SK-N-SH (cell line): ENCODE results near the gene RFX3. TPM values are rescaled to one million over a fixed set of nuclear protein-coding genes. Genes with fewer than 3 reads are reported as not detected.

ENCODE experiments used
- CTCF ChIA-PET: fragments of 300-600, 350-600 bp; formaldehyde crosslinking; extraction: SDS; loops from one replicate; lab custom pipeline; 2021; lab: Yijun Ruan, JAX
- POLR2A ChIA-PET: fragments of 350-600 bp; sonication (Branson Sonifier 250); formaldehyde crosslinking; extraction: SDS; loops from one replicate; lab custom pipeline; 2020; ENCODE audit warnings: antibody characterized with exemption, inconsistent platforms; lab: Yijun Ruan, JAX
- DNase-seq: peaks from one replicate; pipeline ENCODE4 v3.0.0; 2012
- H2AFZ ChIP-seq: fragments of 200-600 bp; sonication (generic); 2 replicates; pipeline ENCODE4 v1.8.1; 2016; ENCODE audit warnings: antibody characterized with exemption, mild to moderate bottlenecking, low read depth
- H3F3A ChIP-seq: fragments of 200-600 bp; sonication (generic); replicated peaks from 2 replicates; pipeline ENCODE3; 2016; ENCODE audit warnings: antibody characterized with exemption, mild to moderate bottlenecking; ENCODE audit not compliant: insufficient read depth
- H3K27ac ChIP-seq, 2 experiments: fragments of 200-500 bp in 1 of 2; fragments of 200-600 bp in 1 of 2; sonication (Bioruptor generic) in 1 of 2; sonication (generic), shearing (Covaris generic) in 1 of 2; 2 replicates each; pipeline versions ENCODE4 v1.5.1 to v1.6.1; 2014 to 2016; ENCODE audit warnings: low read depth in 2 of 2, inconsistent platforms in 1 of 2, low read length in 1 of 2, mild to moderate bottlenecking in 1 of 2, mixed read lengths in 1 of 2
- H3K27me3 ChIP-seq: fragments of 200-600 bp; sonication (generic), shearing (Covaris generic); 2 replicates; pipeline ENCODE4 v1.6.1; 2016; ENCODE audit warnings: mixed run types; ENCODE audit not compliant: insufficient read depth
- H3K36me3 ChIP-seq, 2 experiments: fragments of 200-500 bp in 1 of 2; fragments of 200-600 bp in 1 of 2; sonication (Bioruptor generic) in 1 of 2; sonication (generic) in 1 of 2; replicated peaks in 1 of 2; 2 replicates each; pipeline versions ENCODE3 to v1.5.1; 2014 to 2016; ENCODE audit warnings: low read length in 1 of 2, mild to moderate bottlenecking in 1 of 2; ENCODE audit not compliant: insufficient read depth in 2 of 2, control insufficient read depth in 1 of 2
- H3K4me1 ChIP-seq, 2 experiments: fragments of 200-500 bp in 1 of 2; fragments of 200-600 bp in 1 of 2; sonication (Bioruptor generic) in 1 of 2; sonication (generic), shearing (Covaris generic) in 1 of 2; 2 replicates each; pipeline versions ENCODE4 v1.5.1 to v1.6.1; 2014 to 2016; ENCODE audit warnings: low read depth in 1 of 2, low read length in 1 of 2, mixed run types in 1 of 2; ENCODE audit not compliant: insufficient read depth in 2 of 2, control insufficient read depth in 1 of 2
- H3K4me2 ChIP-seq: fragments of 200-600 bp; sonication (generic), shearing (Covaris generic); 2 replicates; pipeline ENCODE4 v1.6.1; 2017; ENCODE audit warnings: mixed run types
- H3K4me3 ChIP-seq, 2 experiments: fragments of 200-500 bp in 1 of 2; fragments of 200-600 bp in 1 of 2; sonication (Bioruptor generic) in 1 of 2; sonication (generic), shearing (Covaris generic) in 1 of 2; 2 replicates each; pipeline versions ENCODE4 v1.5.1 to v1.8.1; 2014 to 2016; ENCODE audit warnings: low read depth in 2 of 2, inconsistent platforms in 1 of 2, low read length in 1 of 2, mild to moderate bottlenecking in 1 of 2, mixed read lengths in 1 of 2, moderate library complexity in 1 of 2
- H3K79me2 ChIP-seq: fragments of 200-600 bp; sonication (generic); 2 replicates; pipeline ENCODE4 v1.8.1; 2017; ENCODE audit warnings: mild to moderate bottlenecking; ENCODE audit not compliant: insufficient read depth
- H3K9ac ChIP-seq: fragments of 200-600 bp; sonication (generic); 2 replicates; pipeline ENCODE4 v1.6.1; 2017; ENCODE audit warnings: mixed run types
- H3K9me2 ChIP-seq: fragments of 200-600 bp; sonication (generic); 2 replicates; pipeline ENCODE4 v1.6.1; 2017; ENCODE audit warnings: mixed run types
- H3K9me3 ChIP-seq: fragments of 200-600 bp; sonication (generic); 2 replicates; pipeline ENCODE4 v1.6.1; 2017; ENCODE audit warnings: mixed run types, mild to moderate bottlenecking, moderate library complexity
- H4K20me1 ChIP-seq: fragments of 200-600 bp; sonication (generic); 2 replicates; pipeline ENCODE4 v1.6.1; 2017; ENCODE audit warnings: mild to moderate bottlenecking, mixed run types; ENCODE audit not compliant: insufficient read depth
- ELF1 ChIP-seq: IDR thresholded peaks from 2 replicates; pipeline ENCODE4 v1.4.0; 2012
- FOXJ3 ChIP-seq: sonication (generic); formaldehyde crosslinking; IDR thresholded peaks from 2 replicates; pipeline ENCODE4 v1.5.1; 2020; ENCODE audit warnings: mild to moderate bottlenecking, missing genetic modification reagents
- FOXM1 ChIP-seq: IDR thresholded peaks from 2 replicates; pipeline ENCODE4 v1.4.0; 2012; ENCODE audit warnings: low read depth, mild to moderate bottlenecking
- GABPA ChIP-seq: IDR thresholded peaks from 2 replicates; pipeline ENCODE4 v1.4.0; 2012; ENCODE audit warnings: low read depth, mild to moderate bottlenecking
- GATA2 ChIP-seq: sonication (generic); formaldehyde crosslinking; IDR thresholded peaks from 2 replicates; pipeline ENCODE4 v1.5.0; 2020; ENCODE audit warnings: mild to moderate bottlenecking, missing genetic modification reagents
- JUND ChIP-seq: IDR thresholded peaks from 2 replicates; pipeline ENCODE4 v1.4.0; 2012
- MEF2A ChIP-seq: IDR thresholded peaks from 2 replicates; pipeline ENCODE4 v1.4.0; 2012; ENCODE audit warnings: low read depth, borderline replicate concordance
- MXI1 ChIP-seq: IDR thresholded peaks from 2 replicates; pipeline ENCODE4 v1.6.1; 2012; ENCODE audit warnings: mild to moderate bottlenecking, low read depth, low read length, improper control_type of control experiment
- NRF1 ChIP-seq: IDR thresholded peaks from 2 replicates; pipeline ENCODE4 v1.6.1; 2012; ENCODE audit warnings: low read depth, mild to moderate bottlenecking, low read length
- RFX5 ChIP-seq: IDR thresholded peaks from 2 replicates; pipeline ENCODE4 v1.6.1; 2012; ENCODE audit warnings: mild to moderate bottlenecking, improper control_type of control experiment, low read length
- SIN3A ChIP-seq: IDR thresholded peaks from 2 replicates; pipeline ENCODE4 v1.6.1; 2012; ENCODE audit warnings: low read depth, mild to moderate bottlenecking, low read length, moderate library complexity, borderline replicate concordance
- TAF1 ChIP-seq: IDR thresholded peaks from 2 replicates; pipeline ENCODE4 v1.6.1; 2012; ENCODE audit warnings: low read depth, mild to moderate bottlenecking, low read length, moderate library complexity, borderline replicate concordance
- TEAD4 ChIP-seq: IDR thresholded peaks from 2 replicates; pipeline ENCODE4 v1.4.0; 2012; ENCODE audit warnings: mild to moderate bottlenecking, borderline replicate concordance; ENCODE audit not compliant: insufficient read depth
- YY1 ChIP-seq: IDR thresholded peaks from 2 replicates; pipeline ENCODE4 v1.4.0; 2012; ENCODE audit warnings: low read depth, mild to moderate bottlenecking
- WGBS: methylation state at CpG from one replicate; pipeline ENCODE4 v1.1.6; 2017; ENCODE audit warnings: low lambda C conversion rate; 5-methylcytosine and 5-hydroxymethylcytosine counted together
- polyA plus RNA-seq, 3 experiments: library from polyadenylated mRNA; depleted of rRNA; stranded (reverse); fragments of >200 nt; gene quantifications; 2 replicates each; pipeline ENCODE4 v1.2.3, GENCODE V29; 2012
- TF ChIP-seq, protein P1 (sequence below): IDR thresholded peaks from 2 replicates; pipeline ENCODE4 v1.4.0; 2012; ENCODE audit warnings: low read depth
- TF ChIP-seq, protein P2 (sequence below): fragments of 150-350 bp; IDR thresholded peaks from 2 replicates; pipeline ENCODE4 v1.6.1; 2017; ENCODE audit warnings: antibody characterized with exemption, low read length, low read depth, borderline replicate concordance
- TF ChIP-seq, protein P3 (sequence below): fragments of 200-600 bp; sonication (generic); IDR thresholded peaks from 2 replicates; pipeline ENCODE4 v1.6.1; 2017; ENCODE audit warnings: antibody characterized with exemption, mild to moderate bottlenecking, moderate library complexity

Gene RFX3
- polyA plus RNA-seq, 1 of the 3 experiments (the other 2 are of a cell fraction) = 1.7 TPM

DNA sequence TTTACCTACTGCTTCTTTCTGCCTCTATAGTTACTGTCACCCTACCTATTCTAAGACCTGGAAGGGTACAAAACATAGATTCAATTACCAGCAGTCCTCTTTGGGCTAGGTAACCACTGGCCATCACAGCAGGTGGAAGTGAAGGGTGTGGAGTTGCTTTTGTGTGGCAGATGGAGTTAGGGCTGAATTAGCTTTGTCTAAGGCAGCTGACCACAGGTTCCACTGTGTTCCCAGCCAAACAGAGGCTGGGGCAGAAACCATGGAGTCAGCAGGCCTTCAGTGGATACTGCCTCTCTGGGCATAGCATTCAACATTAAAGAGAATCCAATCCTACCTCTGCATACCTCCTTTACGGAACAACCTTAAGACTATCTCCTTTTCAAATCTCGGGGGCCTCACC lies 254.2 kb downstream of the RFX3 start:
- Histone ChIP-seq H3K79me2 (no peaks in the 10 kb centered on the region), H3K9me3 (no peaks in the 10 kb centered on the region), H3K36me3 (peaks cover 8 to 11% of the 10 kb centered on the region in 2 experiments), H3K4me3 (no peak overlapping the region), H4K20me1 (no peaks in the 10 kb centered on the region), H3K4me2 (no peak overlapping the region), H3K27me3 (no peaks in the 10 kb centered on the region), H2AFZ (no peak overlapping the region), H3K27ac (no peak overlapping the region), H3K9ac (no peak overlapping the region), H3F3A (no peaks in the 10 kb centered on the region), H3K9me2 (no peaks in the 10 kb centered on the region), H3K4me1 (no peaks in the 10 kb centered on the region; a peak in 2 of 4 replicates)
- TF ChIP-seq TAF1 (no peak), FOXJ3 (CRISPR knock-in tag) (no peak), SIN3A (no peak), FOXM1 (no peak), YY1 (no peak), ELF1 (no peak), RFX5 (no peak), MXI1 (no peak), GATA2 (CRISPR knock-in tag) (no peak), TEAD4 (no peak), JUND (no peak), GABPA (no peak)
- TF ChIP-seq, protein P1, sequence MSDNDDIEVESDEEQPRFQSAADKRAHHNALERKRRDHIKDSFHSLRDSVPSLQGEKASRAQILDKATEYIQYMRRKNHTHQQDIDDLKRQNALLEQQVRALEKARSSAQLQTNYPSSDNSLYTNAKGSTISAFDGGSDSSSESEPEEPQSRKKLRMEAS = no peak
- ChIA-PET POLR2A (no interaction called here), CTCF (no interaction called here)
- 88% methylated on average over 2 of the region's 2 CpGs for WGBS
- no peak for DNase-seq

DNA sequence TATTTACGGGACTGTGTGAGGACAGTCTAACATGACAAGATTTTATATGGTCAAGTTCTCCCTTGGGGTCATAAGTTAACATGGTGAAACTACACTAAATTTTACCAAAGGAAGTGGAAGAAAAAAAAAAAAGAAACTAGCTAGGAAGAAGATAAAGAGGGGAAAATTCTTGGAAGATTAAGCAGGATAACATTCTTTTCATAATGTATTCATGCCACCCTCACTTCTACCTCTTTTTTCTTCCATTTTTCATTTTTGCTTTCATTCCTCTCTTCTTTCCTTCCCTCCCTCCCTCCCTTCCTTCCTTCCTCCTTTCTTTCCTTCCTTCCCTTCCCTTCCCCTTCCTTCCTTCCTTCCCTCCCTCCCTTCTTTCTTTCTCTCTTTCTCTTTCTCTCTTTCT lies 254.6 kb downstream of the RFX3 start:
- POLR2A ChIA-PET = no interaction called here
- H2AFZ ChIP-seq = no peak overlapping the region
- H3K27ac ChIP-seq = no peak overlapping the region
- CTCF ChIA-PET = no interaction called here
- DNase-seq = no peak
- H3K27me3 ChIP-seq = no peaks in the 10 kb centered on the region
- H3K4me1 ChIP-seq = no peaks in the 10 kb centered on the region; a peak in 2 of 4 replicates
- no peak overlapping the region for H3K9ac ChIP-seq
- no peaks in the 10 kb centered on the region for H3F3A ChIP-seq
- H3K79me2 ChIP-seq = no peaks in the 10 kb centered on the region
- H4K20me1 ChIP-seq = no peaks in the 10 kb centered on the region
- H3K4me3 ChIP-seq = no peak overlapping the region
- TF ChIP-seq, protein P2, sequence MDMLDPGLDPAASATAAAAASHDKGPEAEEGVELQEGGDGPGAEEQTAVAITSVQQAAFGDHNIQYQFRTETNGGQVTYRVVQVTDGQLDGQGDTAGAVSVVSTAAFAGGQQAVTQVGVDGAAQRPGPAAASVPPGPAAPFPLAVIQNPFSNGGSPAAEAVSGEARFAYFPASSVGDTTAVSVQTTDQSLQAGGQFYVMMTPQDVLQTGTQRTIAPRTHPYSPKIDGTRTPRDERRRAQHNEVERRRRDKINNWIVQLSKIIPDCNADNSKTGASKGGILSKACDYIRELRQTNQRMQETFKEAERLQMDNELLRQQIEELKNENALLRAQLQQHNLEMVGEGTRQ = no peak
- TF ChIP-seq TAF1 (no peak), MEF2A (no peak), TEAD4 (no peak), NRF1 (no peak)
- TF ChIP-seq, protein P3, sequence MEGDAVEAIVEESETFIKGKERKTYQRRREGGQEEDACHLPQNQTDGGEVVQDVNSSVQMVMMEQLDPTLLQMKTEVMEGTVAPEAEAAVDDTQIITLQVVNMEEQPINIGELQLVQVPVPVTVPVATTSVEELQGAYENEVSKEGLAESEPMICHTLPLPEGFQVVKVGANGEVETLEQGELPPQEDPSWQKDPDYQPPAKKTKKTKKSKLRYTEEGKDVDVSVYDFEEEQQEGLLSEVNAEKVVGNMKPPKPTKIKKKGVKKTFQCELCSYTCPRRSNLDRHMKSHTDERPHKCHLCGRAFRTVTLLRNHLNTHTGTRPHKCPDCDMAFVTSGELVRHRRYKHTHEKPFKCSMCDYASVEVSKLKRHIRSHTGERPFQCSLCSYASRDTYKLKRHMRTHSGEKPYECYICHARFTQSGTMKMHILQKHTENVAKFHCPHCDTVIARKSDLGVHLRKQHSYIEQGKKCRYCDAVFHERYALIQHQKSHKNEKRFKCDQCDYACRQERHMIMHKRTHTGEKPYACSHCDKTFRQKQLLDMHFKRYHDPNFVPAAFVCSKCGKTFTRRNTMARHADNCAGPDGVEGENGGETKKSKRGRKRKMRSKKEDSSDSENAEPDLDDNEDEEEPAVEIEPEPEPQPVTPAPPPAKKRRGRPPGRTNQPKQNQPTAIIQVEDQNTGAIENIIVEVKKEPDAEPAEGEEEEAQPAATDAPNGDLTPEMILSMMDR = no peak
- TF ChIP-seq, all 33 proteins: peak for 0
- no peak overlapping the region for H3K4me2 ChIP-seq
- peaks cover 8 to 11% of the 10 kb centered on the region in 2 experiments for H3K36me3 ChIP-seq
- no peaks in the 10 kb centered on the region for H3K9me3 ChIP-seq
- 89% methylated on average over 1 of the region's 1 CpG for WGBS
- H3K9me2 ChIP-seq = no peaks in the 10 kb centered on the region
